ENCODE measurements around the gene PIM3. TPM values are rescaled to one million over a fixed set of nuclear protein-coding genes. Genes with fewer than 3 reads are reported as not detected.

Gene PIM3
- polyA plus RNA-seq, 3 donors = 60.3 to 225 (median 87.5) TPM

DNA sequence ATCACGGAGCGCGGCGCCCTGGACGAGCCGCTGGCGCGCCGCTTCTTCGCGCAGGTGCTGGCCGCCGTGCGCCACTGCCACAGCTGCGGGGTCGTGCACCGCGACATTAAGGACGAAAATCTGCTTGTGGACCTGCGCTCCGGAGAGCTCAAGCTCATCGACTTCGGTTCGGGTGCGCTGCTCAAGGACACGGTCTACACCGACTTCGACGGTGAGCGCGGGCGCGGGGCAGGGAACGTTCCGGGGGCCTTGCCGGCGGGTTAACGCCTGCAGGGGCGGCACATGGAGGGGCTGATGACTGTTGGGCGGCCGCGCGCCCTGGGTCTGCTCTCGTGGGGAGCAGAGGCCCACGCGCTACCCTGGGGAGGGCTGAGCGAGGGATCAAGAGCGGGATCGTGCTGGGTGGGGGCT is 1.0 kb downstream of the PIM3 start:
- 2% methylated on average over 49 of the region's 49 CpGs for WGBS, 3 donors
- peak overlapping the region; percentile 28 for H3K27ac ChIP-seq (ENCODE audit: low read depth, low read length)

DNA sequence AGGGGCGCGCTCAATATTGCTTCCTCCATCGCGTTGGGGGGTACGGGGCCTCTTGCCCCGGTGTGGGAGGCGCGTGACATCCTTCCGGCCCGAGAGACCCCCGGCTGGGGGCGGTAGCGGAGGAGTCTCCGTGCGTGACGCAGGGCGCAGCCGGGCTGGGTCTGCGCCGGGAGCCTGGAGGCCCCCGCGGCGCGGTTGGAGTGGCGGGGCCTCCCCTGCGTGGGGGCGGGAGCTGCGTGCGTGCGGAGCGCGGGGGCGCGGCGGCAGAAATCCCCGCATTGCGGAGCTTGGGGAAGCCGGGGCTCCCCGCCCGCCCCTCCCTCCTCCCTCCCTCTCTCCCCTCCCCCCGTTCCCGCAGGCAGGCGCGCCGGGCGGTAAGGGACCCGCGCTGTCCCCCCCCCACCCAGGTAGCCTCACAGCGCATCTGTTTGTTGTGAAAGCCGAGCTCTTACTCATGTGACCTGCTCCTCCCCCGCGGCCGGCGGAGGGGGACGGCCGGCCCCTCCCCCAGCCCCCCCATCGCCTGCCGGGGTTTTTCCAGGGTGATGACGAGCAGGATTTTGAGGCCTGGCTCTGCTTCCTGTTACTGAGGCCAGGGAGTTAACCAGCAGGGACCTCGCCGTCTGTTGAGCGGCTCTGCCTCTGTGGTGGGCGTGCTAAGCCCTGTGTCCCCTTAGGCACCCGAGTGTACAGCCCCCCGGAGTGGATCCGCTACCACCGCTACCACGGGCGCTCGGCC is 1.6 kb downstream of the PIM3 start:
- peak overlapping the region; percentile 28 for H3K27ac ChIP-seq (ENCODE audit: low read depth, low read length)
- 1 to 6% (median 3%) methylated on average over 42 to 69 of the region's 70 CpGs for WGBS, 3 donors

DNA sequence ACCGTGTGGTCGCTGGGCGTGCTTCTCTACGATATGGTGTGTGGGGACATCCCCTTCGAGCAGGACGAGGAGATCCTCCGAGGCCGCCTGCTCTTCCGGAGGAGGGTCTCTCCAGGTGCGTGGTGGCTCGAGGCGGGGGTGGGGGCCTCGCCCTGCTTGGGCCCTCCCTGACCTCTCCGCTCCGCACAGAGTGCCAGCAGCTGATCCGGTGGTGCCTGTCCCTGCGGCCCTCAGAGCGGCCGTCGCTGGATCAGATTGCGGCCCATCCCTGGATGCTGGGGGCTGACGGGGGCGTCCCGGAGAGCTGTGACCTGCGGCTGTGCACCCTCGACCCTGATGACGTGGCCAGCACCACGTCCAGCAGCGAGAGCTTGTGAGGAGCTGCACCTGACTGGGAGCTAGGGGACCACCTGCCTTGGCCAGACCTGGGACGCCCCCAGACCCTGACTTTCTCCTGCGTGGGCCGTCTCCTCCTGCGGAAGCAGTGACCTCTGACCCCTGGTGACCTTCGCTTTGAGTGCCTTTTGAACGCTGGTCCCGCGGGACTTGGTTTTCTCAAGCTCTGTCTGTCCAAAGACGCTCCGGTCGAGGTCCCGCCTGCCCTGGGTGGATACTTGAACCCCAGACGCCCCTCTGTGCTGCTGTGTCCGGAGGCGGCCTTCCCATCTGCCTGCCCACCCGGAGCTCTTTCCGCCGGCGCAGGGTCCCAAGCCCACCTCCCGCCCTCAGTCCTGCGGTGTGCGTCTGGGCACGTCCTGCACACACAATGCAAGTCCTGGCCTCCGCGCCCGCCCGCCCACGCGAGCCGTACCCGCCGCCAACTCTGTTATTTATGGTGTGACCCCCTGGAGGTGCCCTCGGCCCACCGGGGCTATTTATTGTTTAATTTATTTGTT is 2.4 kb downstream of the PIM3 start:
- H3K27ac ChIP-seq (ENCODE audit: low read depth, low read length) = no peak overlapping the region
- 51 to 62% (median 52%) methylated on average over 62 to 63 of the region's 63 CpGs for WGBS, 3 donors

GRCh38 chr22:49963647-49964026 is 3.1 kb downstream of the PIM3 start:
- 52 to 64% (median 57%) methylated on average over 6 of the region's 6 CpGs for WGBS, 3 donors
- H3K27ac ChIP-seq (ENCODE audit: low read depth, low read length) = no peak overlapping the region

DNA sequence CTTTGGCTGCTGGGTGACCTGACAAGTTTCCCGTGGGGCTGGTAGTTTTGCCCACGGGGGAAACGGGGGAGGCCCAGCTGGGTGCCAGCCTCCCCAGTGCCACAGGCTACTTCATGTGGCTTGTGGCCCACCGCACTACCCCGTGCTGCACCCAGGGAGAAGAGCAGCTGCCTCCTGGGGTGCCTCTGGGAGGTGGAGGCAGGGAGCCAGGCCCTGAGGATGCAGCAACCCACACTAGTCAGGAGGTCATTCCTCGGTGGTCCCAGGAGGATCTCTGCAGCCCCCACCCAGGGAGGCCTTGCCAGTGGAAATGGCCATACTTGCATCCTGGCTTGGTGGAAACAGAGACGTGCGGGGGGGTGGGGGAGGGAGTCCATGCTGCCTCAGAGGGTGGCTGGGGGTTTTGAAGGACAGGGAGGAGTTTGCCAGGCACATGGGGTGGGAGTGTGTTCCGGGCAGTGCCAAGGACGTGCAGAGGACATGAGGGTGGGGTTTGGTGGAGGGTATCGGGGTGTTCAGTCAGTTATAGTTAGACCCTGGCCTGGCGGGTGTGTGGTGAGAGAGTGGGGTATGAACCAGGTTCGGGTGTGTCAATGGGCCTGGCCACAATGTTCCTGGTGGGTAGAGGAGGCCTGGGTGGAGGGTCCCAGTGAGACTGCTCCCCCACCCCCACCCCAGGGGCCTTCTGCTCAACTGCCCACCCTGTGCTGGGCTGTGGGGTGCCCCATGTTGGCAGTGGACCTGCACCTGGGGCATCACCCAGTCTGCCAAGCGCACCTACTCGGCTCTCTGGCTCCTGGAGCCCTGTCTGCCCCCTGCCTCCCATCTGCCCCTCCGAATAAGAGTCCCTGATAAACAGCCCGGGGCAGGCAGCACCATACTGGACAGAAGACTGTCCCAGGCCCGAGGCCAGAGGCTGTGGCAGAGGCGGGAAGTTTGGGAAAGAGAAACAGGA is 3.8 kb downstream of the PIM3 start:
- WGBS, 3 donors = 50 to 66% (median 61%) methylated on average over 18 to 19 of the region's 19 CpGs
- H3K27ac ChIP-seq (ENCODE audit: low read depth, low read length) = no peak overlapping the region

- peak overlapping the region; percentile 28 for H3K27ac ChIP-seq (ENCODE audit: low read depth, low read length)
- WGBS, 3 donors = 65 to 83% (median 77%) methylated on average over 22 of the region's 22 CpGs
These were observed 4.8 kb downstream of the PIM3 start for GRCh38 chr22:49965091-49966040.

DNA sequence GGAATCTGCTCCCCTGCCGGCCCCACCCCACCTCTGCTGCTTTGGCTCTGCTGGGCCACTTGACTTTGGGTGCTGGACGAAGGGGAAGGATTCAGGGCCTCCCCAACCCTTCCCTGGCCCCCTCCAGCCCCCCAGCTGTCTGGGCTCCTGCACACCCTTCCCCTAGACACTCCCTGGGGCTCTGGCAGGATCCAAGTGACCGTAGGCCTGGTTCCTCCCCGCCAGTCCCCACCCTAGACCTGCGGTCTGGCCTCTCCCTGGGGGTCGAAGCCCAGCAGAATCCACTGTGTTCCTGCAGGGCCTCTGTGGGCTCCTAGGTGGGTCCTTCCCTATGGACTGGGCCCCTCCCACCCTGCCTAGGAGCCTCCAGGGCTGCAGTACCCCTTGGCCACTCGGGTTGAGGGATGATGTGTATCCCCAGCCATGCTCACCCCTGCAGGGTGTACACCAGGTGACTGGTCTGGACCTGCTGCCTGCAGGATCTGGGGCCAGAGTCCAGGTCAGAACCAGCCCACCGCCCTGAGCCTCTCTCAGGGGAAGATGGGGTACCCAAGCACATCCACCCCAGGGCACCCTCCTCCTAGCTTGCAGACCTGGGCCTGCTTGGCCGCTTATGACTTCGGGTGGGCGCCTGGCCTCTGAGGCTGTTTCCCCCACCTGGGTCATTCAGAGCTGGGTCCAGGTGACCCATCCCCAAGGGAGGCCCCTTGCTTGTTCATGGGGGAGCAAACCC is 5.6 kb downstream of the PIM3 start:
- H3K27ac ChIP-seq (ENCODE audit: low read depth, low read length) = peak overlapping the region; percentile 28
- 64 to 83% (median 73%) methylated on average over 10 to 11 of the region's 11 CpGs for WGBS, 3 donors

- WGBS, 3 donors = 23 to 54% (median 25%) methylated on average over 35 to 36 of the region's 36 CpGs
- H3K27ac ChIP-seq (ENCODE audit: low read depth, low read length) = no peak overlapping the region
These were observed 6.5 kb downstream of the PIM3 start for GRCh38 chr22:49966774-49967705.

DNA sequence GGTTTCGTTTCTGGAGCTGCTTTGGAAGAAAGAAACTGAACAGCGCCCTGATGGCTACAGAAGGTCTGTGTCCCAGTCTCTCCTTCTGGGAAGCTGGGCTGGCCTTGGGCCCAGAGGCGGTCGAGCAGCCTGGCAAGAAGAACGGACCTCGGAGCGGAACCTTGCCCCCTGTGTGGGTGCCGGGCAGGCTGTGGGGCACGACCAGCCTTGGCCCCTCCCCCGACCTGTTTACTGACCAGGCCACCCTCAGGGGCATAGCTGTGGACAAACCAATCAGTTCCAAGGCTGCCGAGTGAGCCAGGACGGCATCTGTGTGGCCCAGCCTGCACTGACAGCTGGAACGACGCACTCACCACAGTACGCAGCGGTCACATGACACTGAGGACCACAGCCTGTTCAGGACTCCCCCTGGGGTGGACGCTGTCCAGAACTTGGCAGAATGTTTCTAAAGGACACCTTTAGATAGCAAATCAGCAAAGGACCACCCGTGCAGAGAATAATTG is 7.2 kb downstream of the PIM3 start:
- H3K27ac ChIP-seq (ENCODE audit: low read depth, low read length) = no peak overlapping the region
- 29 to 44% (median 30%) methylated on average over 18 of the region's 18 CpGs for WGBS, 3 donors

GRCh38 chr22:49968313-49968830 is 7.8 kb downstream of the PIM3 start:
- 86 to 92% (median 91%) methylated on average over 11 of the region's 11 CpGs for WGBS, 3 donors
- no peak overlapping the region for H3K27ac ChIP-seq (ENCODE audit: low read depth, low read length)

- WGBS, 3 donors = 95 to 96% (median 96%) methylated on average over 16 of the region's 16 CpGs
- H3K27ac ChIP-seq (ENCODE audit: low read depth, low read length) = no peak overlapping the region
These were observed 8.5 kb downstream of the PIM3 start for GRCh38 chr22:49968831-49969661.

DNA sequence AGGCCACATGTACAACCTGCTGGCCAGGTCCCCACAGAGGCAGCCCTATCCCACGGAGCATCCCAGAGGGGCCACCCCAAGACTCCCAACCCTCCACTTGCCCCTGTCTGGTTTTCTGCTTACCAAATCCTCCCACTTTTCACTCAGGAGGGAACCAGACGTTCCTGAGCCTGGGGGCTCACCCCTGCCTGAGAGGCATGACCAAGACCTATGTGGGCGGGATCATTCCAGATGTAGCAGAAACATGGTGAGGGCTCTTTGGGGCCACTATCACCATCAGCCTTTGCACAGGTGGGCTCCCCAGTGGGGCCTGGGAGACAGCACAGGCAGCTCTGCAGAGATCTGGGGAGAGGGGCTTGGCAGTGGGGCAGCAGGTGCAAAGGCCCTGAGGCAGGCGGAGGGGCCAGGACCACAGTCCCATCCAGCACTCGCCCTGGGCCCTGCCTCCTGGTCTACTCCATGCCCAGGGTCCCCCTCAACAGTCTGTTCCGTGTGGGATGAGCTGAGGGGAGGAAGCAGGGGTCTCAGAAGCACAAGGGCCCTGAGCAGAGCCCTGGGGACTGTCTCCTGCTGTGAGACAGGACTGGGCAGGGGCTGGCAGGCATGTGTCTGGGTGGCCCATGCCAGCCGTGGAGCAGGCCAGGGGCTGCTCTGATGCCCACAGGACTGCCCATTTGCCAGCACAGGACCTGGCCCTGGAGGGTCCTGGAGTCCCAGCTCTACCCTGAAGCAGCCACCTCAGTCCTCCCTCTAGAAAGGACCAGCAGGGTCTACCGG is 9.4 kb downstream of the PIM3 start:
- WGBS, 3 donors = 83 to 89% (median 84%) methylated on average over 8 of the region's 8 CpGs
- H3K27ac ChIP-seq (ENCODE audit: low read depth, low read length) = no peak overlapping the region

DNA sequence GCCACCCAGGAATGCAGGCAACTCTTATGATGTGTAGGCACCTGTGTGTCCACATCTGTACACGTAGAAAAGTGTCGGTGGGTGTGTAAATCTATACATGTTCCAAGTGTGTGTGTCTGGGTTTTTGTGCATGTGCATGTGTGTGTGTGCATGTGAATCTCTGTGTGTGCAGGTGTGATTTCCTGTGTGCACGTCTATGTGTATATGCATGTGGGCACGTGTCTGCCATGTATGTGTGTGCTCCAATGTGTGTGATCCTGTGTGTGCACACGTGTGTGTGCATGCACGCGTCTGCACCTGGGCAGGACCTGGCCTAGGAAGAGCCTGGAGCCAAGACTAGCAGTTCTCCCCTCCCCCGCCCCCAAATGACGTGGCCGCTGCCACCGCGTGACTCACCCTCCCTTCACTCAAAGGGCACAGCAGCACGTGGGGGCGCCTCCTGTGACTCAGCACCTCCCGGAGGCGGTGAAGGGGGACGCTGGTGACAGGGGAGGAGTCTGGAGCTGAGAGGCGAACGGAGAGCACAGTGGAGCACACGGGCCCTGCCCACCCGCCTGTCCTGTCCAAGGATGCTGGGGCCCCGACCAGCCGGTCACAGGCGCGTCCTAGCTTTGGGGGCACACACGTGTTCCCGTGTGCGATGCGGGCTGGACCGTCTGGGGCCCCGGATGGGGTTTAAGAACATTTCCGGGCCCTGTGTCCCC is 10.1 kb downstream of the PIM3 start:
- H3K27ac ChIP-seq (ENCODE audit: low read depth, low read length) = no peak overlapping the region
- 9 to 11% (median 10%) methylated on average over 28 to 32 of the region's 32 CpGs for WGBS, 3 donors
